SJCRH30 (cell line): ENCODE measurements around the gene MOSMO. TPM values are rescaled to one million over a fixed set of nuclear protein-coding genes. Genes with fewer than 3 reads are reported as not detected.
A peak's percentile ranks its signal among the peaks of the same experiment; 100 is the strongest.
"Not testable (repeated sequence)": the region's sequence is repeated elsewhere in the genome, so short reads cannot be mapped to it uniquely, and the experiment has no call there.

Experiments
- DNase-seq, 2 experiments: peaks; one replicate each; pipeline ENCODE4 v3.0.0-alpha.2; 2015 to 2020
- H3K27ac ChIP-seq: fragments of 250-450 bp; sonication (Bioruptor Pico); 2 replicates; pipeline ENCODE4 v1.5.1; 2020; ENCODE audit warnings: mild to moderate bottlenecking, moderate library complexity
- H3K27me3 ChIP-seq: fragments of 250-450 bp; sonication (Bioruptor Pico); 2 replicates; pipeline ENCODE4 v1.5.1; 2020; ENCODE audit warnings: mild to moderate bottlenecking, moderate library complexity
- H3K36me3 ChIP-seq: fragments of 250-450 bp; sonication (Bioruptor Pico); 2 replicates; pipeline ENCODE4 v1.5.1; 2020; ENCODE audit warnings: mild to moderate bottlenecking, moderate library complexity
- H3K4me1 ChIP-seq: fragments of 250-450 bp; sonication (Bioruptor Pico); 2 replicates; pipeline ENCODE4 v1.5.1; 2020; ENCODE audit warnings: mild to moderate bottlenecking, moderate library complexity
- H3K4me3 ChIP-seq: fragments of 250-450 bp; sonication (Bioruptor Pico); 2 replicates; pipeline ENCODE4 v1.5.1; 2020; ENCODE audit warnings: mild to moderate bottlenecking, moderate library complexity
- H3K9me3 ChIP-seq: fragments of 250-450 bp; sonication (Bioruptor Pico); replicated peaks from 2 replicates; pipeline ENCODE4 v1.5.1; 2020; ENCODE audit warnings: mild to moderate bottlenecking, moderate library complexity
- total RNA-seq: library from RNA; depleted of rRNA; stranded (reverse); fragments of >200 nt; shearing (Covaris generic); gene quantifications from 2 replicates; pipeline ENCODE4 v1.2.3, GENCODE V29; 2014

Gene MOSMO
- total RNA-seq, 1 experiment from 2014 or later, result 12.1 TPM

- DNase-seq, result no peak
- H3K9me3 ChIP-seq, result no peaks in the 10 kb centered on the region
- H3K27ac ChIP-seq, result no peak overlapping the region
- no peaks in the 10 kb centered on the region for H3K27me3 ChIP-seq
- no peaks in the 10 kb centered on the region for H3K36me3 ChIP-seq
- no peak overlapping the region for H3K4me3 ChIP-seq
- H3K4me1 ChIP-seq, result no peaks in the 10 kb centered on the region
These were observed 70.7 kb downstream of the MOSMO start for GRCh38 chr16:22078656-22079055.

DNA sequence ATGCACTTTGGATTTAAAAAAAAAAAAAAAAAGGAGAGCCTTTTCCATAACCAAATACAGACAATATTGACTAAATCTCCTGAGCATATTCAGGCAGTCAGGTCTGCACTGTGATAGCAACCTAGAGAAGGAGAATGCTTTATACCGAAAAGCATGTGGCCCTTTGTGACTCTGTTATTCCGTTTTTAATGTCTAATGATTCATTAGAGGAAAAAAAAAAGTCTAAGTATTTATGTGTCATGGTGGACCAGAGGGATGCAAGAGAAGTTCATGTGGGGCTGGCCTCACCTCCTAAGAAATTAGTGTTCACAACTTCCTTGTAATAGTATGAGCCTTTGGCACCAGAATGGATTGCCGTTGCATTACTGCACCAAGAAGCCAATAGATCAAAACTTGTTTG is 73.1 kb downstream of the MOSMO start:
- Histone ChIP-seq H3K9me3 (no peaks in the 10 kb centered on the region), H3K27me3 (no peaks in the 10 kb centered on the region), H3K27ac (no peak overlapping the region), H3K4me3 (no peak overlapping the region), H3K4me1 (no peaks in the 10 kb centered on the region), H3K36me3 (no peaks in the 10 kb centered on the region)
- no peak for DNase-seq

- H3K36me3 ChIP-seq, result no peaks in the 10 kb centered on the region
- H3K27ac ChIP-seq, result no peak overlapping the region
- no peak for DNase-seq
- H3K4me3 ChIP-seq, result no peak overlapping the region
- no peaks in the 10 kb centered on the region for H3K9me3 ChIP-seq
- no peaks in the 10 kb centered on the region for H3K4me1 ChIP-seq
- H3K27me3 ChIP-seq, result no peaks in the 10 kb centered on the region
These were observed 78.5 kb downstream of the MOSMO start for GRCh38 chr16:22086440-22086839.

DNA sequence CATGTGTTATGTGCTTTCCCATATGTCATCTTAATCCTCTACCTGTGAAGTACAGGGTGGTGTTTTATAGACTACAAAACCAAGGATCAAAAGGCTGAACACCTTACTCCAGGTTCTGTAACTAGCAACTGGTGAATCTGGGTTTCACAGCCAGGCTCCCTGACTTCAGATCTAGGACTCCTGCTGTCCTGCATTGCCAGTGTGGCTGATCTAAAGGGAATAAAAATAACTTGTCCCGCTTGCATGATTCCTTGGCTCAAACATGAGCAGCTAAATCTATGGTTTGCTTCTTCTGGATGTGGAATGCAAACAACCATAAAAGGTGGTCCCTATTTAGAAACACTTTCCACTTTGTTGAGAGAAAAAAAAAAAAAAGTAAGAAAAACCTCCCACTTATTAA is 80.7 kb downstream of the MOSMO start:
- Histone ChIP-seq H3K27me3 (no peaks in the 10 kb centered on the region), H3K4me1 (no peaks in the 10 kb centered on the region), H3K4me3 (no peak overlapping the region), H3K27ac (no peak overlapping the region), H3K9me3 (no peaks in the 10 kb centered on the region), H3K36me3 (no peaks in the 10 kb centered on the region)
- no peak for DNase-seq

GRCh38 chr16:22089910-22090309 is 82.0 kb downstream of the MOSMO start:
- DNase-seq, result no peak
- Histone ChIP-seq H3K4me1 (no peaks in the 10 kb centered on the region), H3K27ac (no peak overlapping the region), H3K36me3 (no peaks in the 10 kb centered on the region), H3K27me3 (no peaks in the 10 kb centered on the region), H3K9me3 (no peaks in the 10 kb centered on the region), H3K4me3 (no peak overlapping the region)

GRCh38 chr16:22091721-22092120 is 83.8 kb downstream of the MOSMO start:
- Histone ChIP-seq H3K4me3 (no peak overlapping the region), H3K9me3 (no peaks in the 10 kb centered on the region), H3K27ac (no peak overlapping the region), H3K27me3 (no peaks in the 10 kb centered on the region), H3K4me1 (no peaks in the 10 kb centered on the region), H3K36me3 (no peaks in the 10 kb centered on the region)
- no peak for DNase-seq

- Histone ChIP-seq H3K9me3 (no peaks in the 10 kb centered on the region), H3K27ac (no peak within 1 kb of the TSS), H3K4me3 (no peak within 1 kb of the TSS), H3K4me1 (no peaks in the 10 kb centered on the region), H3K27me3 (no peaks in the 10 kb centered on the region), H3K36me3 (no peaks in the 10 kb centered on the region)
- DNase-seq, result no peak
These were observed 84.4 kb downstream of the MOSMO start, which contains the start of gene VWA3A for GRCh38 chr16:22092143-22092933. Gene VWA3A (plus strand): TSS chr16:22092541. CDS start chr16:22092638, 97 bp downstream.

GRCh38 chr16:22093331-22093730 is 85.4 kb downstream of the MOSMO start:
- Histone ChIP-seq H3K9me3 (no peaks in the 10 kb centered on the region), H3K36me3 (no peaks in the 10 kb centered on the region), H3K27ac (no peak overlapping the region), H3K27me3 (no peaks in the 10 kb centered on the region), H3K4me3 (no peak overlapping the region), H3K4me1 (no peaks in the 10 kb centered on the region)
- no peak for DNase-seq

DNA sequence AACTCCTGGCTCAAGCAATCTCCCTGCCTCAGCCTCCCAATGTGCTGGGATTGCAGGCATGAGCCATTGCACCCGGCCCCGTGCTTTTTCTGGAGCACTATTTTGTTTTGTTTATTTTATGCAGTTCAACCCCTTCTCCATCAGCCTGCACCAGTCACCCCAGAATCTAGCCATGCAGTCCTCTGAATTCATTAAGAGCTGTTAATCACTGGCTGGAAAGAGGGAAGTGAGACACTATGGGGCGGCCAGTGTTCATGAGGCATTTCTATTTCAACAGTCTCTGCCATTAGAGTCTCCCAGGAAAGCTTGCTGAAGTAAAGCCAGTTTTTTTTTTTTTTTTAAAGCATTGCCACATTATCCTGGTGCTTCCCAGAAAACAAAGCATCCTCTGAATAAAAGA is 86.1 kb downstream of the MOSMO start:
- Histone ChIP-seq H3K36me3 (no peaks in the 10 kb centered on the region), H3K27me3 (no peaks in the 10 kb centered on the region), H3K4me1 (no peaks in the 10 kb centered on the region), H3K4me3 (no peak overlapping the region), H3K27ac (no peak overlapping the region), H3K9me3 (no peaks in the 10 kb centered on the region)
- no peak for DNase-seq

GRCh38 chr16:22098405-22099255 is 90.7 kb downstream of the MOSMO start:
- peak; percentile 22 to 61 for DNase-seq
- no peaks in the 10 kb centered on the region for H3K27me3 ChIP-seq
- H3K4me3 ChIP-seq, result no peak overlapping the region
- no peak overlapping the region for H3K27ac ChIP-seq
- H3K9me3 ChIP-seq, result no peaks in the 10 kb centered on the region
- H3K36me3 ChIP-seq, result no peaks in the 10 kb centered on the region
- H3K4me1 ChIP-seq, result no peaks in the 10 kb centered on the region

GRCh38 chr16:22099256-22099975 is 91.5 kb downstream of the MOSMO start:
- Histone ChIP-seq H3K4me1 (no peaks in the 10 kb centered on the region), H3K4me3 (no peak overlapping the region), H3K9me3 (no peaks in the 10 kb centered on the region), H3K27me3 (no peaks in the 10 kb centered on the region), H3K27ac (no peak overlapping the region), H3K36me3 (no peaks in the 10 kb centered on the region)
- DNase-seq, result no peak

DNA sequence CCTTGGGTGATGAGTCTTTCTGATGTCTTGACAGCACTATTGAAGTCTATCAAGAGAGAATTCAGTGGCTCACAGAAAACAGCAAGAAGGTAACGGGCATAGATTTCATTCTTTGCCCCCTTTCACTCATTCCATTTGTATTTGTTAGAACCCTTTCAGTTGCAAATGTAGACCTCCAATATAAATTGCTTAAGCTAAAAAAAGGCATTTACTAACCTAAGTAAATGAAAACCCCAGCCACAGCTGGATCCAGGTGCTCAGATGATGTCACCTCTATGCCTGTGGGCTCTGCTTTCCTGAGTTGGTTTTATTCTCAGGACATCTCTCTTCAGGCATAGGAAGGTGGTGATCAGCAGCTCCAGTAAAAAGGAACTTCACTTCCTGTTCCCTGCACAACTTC is 95.5 kb downstream of the MOSMO start:
- H3K27me3 ChIP-seq, result no peaks in the 10 kb centered on the region
- no peak overlapping the region for H3K27ac ChIP-seq
- H3K9me3 ChIP-seq, result no peaks in the 10 kb centered on the region
- H3K4me1 ChIP-seq, result no peaks in the 10 kb centered on the region
- H3K36me3 ChIP-seq, result no peaks in the 10 kb centered on the region
- DNase-seq, result no peak
- no peak overlapping the region for H3K4me3 ChIP-seq

DNA sequence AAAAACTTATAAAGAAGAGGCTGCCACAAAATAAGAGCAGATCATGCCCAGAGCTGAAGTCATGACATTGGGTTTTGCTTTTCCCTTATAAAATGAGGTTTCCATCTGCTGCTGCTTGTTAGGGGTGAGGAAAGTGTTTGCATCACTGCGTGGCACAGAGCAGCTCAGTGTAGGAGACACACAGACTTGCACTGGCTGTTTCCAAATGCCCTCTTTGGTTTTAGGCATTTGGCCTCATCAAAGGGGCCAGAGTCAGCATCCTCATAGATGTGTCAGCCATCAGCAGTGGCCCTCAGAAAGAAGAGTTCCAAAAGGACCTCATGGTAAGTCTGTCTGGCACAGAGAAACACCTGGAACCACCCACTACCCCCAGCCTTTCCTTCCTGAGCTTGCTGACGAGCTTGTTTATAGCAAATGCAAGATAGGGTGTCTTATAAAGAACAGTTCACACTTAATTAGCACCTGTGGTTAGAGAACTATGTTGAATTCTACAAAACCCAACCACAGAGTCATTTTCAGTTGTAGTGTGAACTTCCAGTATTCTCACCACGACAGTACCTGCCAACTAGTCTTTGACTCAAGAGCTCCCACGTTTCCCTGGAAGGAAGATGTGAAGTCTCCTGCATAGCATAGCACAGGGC is 101.5 kb downstream of the MOSMO start:
- no peaks in the 10 kb centered on the region for H3K36me3 ChIP-seq
- H3K4me3 ChIP-seq, result no peak overlapping the region
- no peak overlapping the region for H3K27ac ChIP-seq
- no peak for DNase-seq
- no peaks in the 10 kb centered on the region for H3K4me1 ChIP-seq
- H3K9me3 ChIP-seq, result no peaks in the 10 kb centered on the region
- H3K27me3 ChIP-seq, result no peaks in the 10 kb centered on the region

GRCh38 chr16:22111629-22112028 is 103.7 kb downstream of the MOSMO start:
- H3K27ac ChIP-seq, H3K36me3 ChIP-seq, H3K4me1 ChIP-seq, H3K27me3 ChIP-seq, H3K9me3 ChIP-seq, H3K4me3 ChIP-seq, DNase-seq: not testable (repeated sequence)
